Stimulated activated CD4-positive, alpha-beta T cell treated with anti-CD3 and anti-CD28 coated beads, Interleukin-2, amount 100 ng/mL, for 48 hours (primary cell): ENCODE measurements around the gene ALAS1.

Source experiments
- DNase-seq, 2 donors: peaks; one replicate each; pipeline ENCODE4 v3.0.0-alpha.2; 2020

ALAS1 gene

GRCh38 chr3:52237657-52238172 lies 39.8 kb downstream of the ALAS1 start:
- DNase-seq: no peak

- DNase-seq: no peak
Observed at GRCh38 chr3:52238193-52238760, 40.3 kb downstream of the ALAS1 start.

- DNase-seq: peak; percentile 76 to 86
Observed at GRCh38 chr3:52238761-52239701, 41.1 kb downstream of the ALAS1 start, which contains the start of gene TWF2. TWF2 (minus strand) TSS chr3:52239158; CDS start chr3:52239016, 142 bp downstream.

GRCh38 chr3:52240059-52240885 lies 42.3 kb downstream of the ALAS1 start:
- peak in 1 of 2 donors; percentile 50 for DNase-seq

GRCh38 chr3:52240886-52241370 lies 43.0 kb downstream of the ALAS1 start:
- no peak for DNase-seq

GRCh38 chr3:52242039-52242438 lies 44.1 kb downstream of the ALAS1 start:
- no peak for DNase-seq

GRCh38 chr3:52243791-52244628 lies 46.0 kb downstream of the ALAS1 start:
- peak in 1 of 2 donors; percentile 40 for DNase-seq

GRCh38 chr3:52245322-52246263 lies 47.6 kb downstream of the ALAS1 start, which contains the start of gene PPM1M:
PPM1M (plus strand) TSS chr3:52245759; CDS start chr3:52245825, 66 bp downstream.
- DNase-seq: peak in 1 of 2 donors; percentile 32

- DNase-seq: no peak
Observed at GRCh38 chr3:52246264-52246620, 48.3 kb downstream of the ALAS1 start.

- no peak for DNase-seq
Observed at GRCh38 chr3:52246728-52247408, 48.9 kb downstream of the ALAS1 start.

- DNase-seq: no peak
Observed at GRCh38 chr3:52247409-52248164, 49.6 kb downstream of the ALAS1 start.

- no peak for DNase-seq
Observed at GRCh38 chr3:52248165-52248541, 50.2 kb downstream of the ALAS1 start.

- no peak for DNase-seq
Observed at GRCh38 chr3:52248816-52249547, 51.0 kb downstream of the ALAS1 start.

GRCh38 chr3:52249683-52250082 lies 51.7 kb downstream of the ALAS1 start:
- no peak for DNase-seq

GRCh38 chr3:52250122-52250521 lies 52.2 kb downstream of the ALAS1 start:
- no peak for DNase-seq

GRCh38 chr3:52253314-52254304 lies 55.6 kb downstream of the ALAS1 start:
- DNase-seq: peak; percentile 69 to 71

GRCh38 chr3:52254608-52255007 lies 56.6 kb downstream of the ALAS1 start:
- no peak for DNase-seq
